HEK293 (cell line): ENCODE data around the gene TAF1B.

Experiments used
- CTCF ChIA-PET: fragments of 350-600 bp; formaldehyde crosslinking; extraction: SDS; loops from one replicate; lab custom pipeline; 2021; ENCODE audit warnings: antibody characterized with exemption; lab: Yijun Ruan, JAX
- POLR2A ChIA-PET: fragments of 300-600 bp; formaldehyde crosslinking; extraction: SDS; loops from one replicate; lab custom pipeline; 2020; ENCODE audit warnings: antibody characterized with exemption, inconsistent platforms; lab: Yijun Ruan, JAX
- H3K27ac ChIP-seq: fragments of 200-500 bp; sonication (Bioruptor generic); 2 replicates; pipeline ENCODE4 v1.5.1; 2014; ENCODE audit warnings: low read depth, low read length, control low read depth, inconsistent platforms; ENCODE audit errors: extremely low read depth
- H3K36me3 ChIP-seq, 2 experiments: fragments of 200-500 bp in 1 of 2; sonication (Bioruptor generic) in 1 of 2; 1 replicate in 1 of 2; 2 replicates in 1 of 2; pipeline ENCODE4 v1.5.1; 2014 to 2017; ENCODE audit warnings: inconsistent platforms in 2 of 2, low read length in 2 of 2; ENCODE audit not compliant: control insufficient read depth in 2 of 2, insufficient read depth in 1 of 2
- H3K4me1 ChIP-seq: fragments of 200-500 bp; sonication (Bioruptor generic); 2 replicates; pipeline ENCODE4 v1.5.1; 2014; ENCODE audit warnings: mild to moderate bottlenecking, low read length, inconsistent platforms; ENCODE audit not compliant: control insufficient read depth, insufficient read depth
- H3K4me3 ChIP-seq: 2 replicates; pipeline ENCODE4 v1.5.1; 2011; ENCODE audit warnings: low read depth, mild to moderate bottlenecking, control low read depth, low read length, moderate library complexity
- H3K9me3 ChIP-seq: fragments of 200-500 bp; sonication (Bioruptor generic); 2 replicates; pipeline ENCODE4 v1.5.1; 2014; ENCODE audit warnings: low read depth, low read length, inconsistent platforms; ENCODE audit not compliant: control insufficient read depth, insufficient read depth
- GFI1B ChIP-seq: fragments of 450-650 bp; formaldehyde crosslinking; IDR thresholded peaks from 2 replicates; pipeline ENCODE4 v1.5.1; 2016; ENCODE audit warnings: missing biosample characterization, missing genetic modification characterization
- GLI4 ChIP-seq: fragments of 450-650 bp; formaldehyde crosslinking; IDR thresholded peaks from 2 replicates; pipeline ENCODE4 v1.5.1; 2016; ENCODE audit warnings: missing biosample characterization, missing genetic modification characterization
- GLIS2 ChIP-seq: fragments of 450-650 bp; formaldehyde crosslinking; IDR thresholded peaks from 2 replicates; pipeline ENCODE4 v1.5.1; 2016; ENCODE audit warnings: missing biosample characterization, missing genetic modification characterization
- INSM2 ChIP-seq: fragments of 450-650 bp; formaldehyde crosslinking; IDR thresholded peaks from 2 replicates; pipeline ENCODE4 v1.5.1; 2016; ENCODE audit warnings: missing biosample characterization, missing genetic modification characterization
- KLF8 ChIP-seq: fragments of 450-650 bp; formaldehyde crosslinking; IDR thresholded peaks from 2 replicates; pipeline ENCODE4 v1.5.1; 2016; ENCODE audit warnings: missing biosample characterization, missing genetic modification characterization
- KLF9 ChIP-seq: fragments of 450-650 bp; formaldehyde crosslinking; IDR thresholded peaks from 2 replicates; pipeline ENCODE4 v1.5.1; 2016; ENCODE audit warnings: missing biosample characterization, missing genetic modification characterization, low read depth
- SCRT2 ChIP-seq: fragments of 450-650 bp; formaldehyde crosslinking; IDR thresholded peaks from 2 replicates; pipeline ENCODE4 v1.5.1; 2016; ENCODE audit warnings: missing biosample characterization, missing genetic modification characterization
- SETDB1 ChIP-seq: IDR thresholded peaks from one replicate; pipeline ENCODE4 v1.6.1; 2017; ENCODE audit warnings: mild to moderate bottlenecking, low read length, moderate library complexity, mixed read lengths; ENCODE audit not compliant: insufficient read length
- TCF7L2 ChIP-seq: IDR thresholded peaks from 2 replicates; pipeline ENCODE4 v1.6.1; 2011; ENCODE audit warnings: low read depth, mild to moderate bottlenecking, inconsistent platforms, low read length, moderate library complexity, borderline replicate concordance
- YY1 ChIP-seq: fragments of 450-650 bp; formaldehyde crosslinking; IDR thresholded peaks from 2 replicates; pipeline ENCODE4 v1.5.1; 2018; ENCODE audit warnings: missing biosample characterization, missing genetic modification characterization
- ZBTB21 ChIP-seq: fragments of 450-650 bp; formaldehyde crosslinking; IDR thresholded peaks from 2 replicates; pipeline ENCODE4 v1.5.1; 2017; ENCODE audit warnings: missing biosample characterization, missing genetic modification characterization
- ZBTB48 ChIP-seq: fragments of 450-650 bp; formaldehyde crosslinking; IDR thresholded peaks from 2 replicates; pipeline ENCODE4 v1.5.1; 2016; ENCODE audit warnings: missing biosample characterization, missing genetic modification characterization
- ZBTB49 ChIP-seq: fragments of 450-650 bp; formaldehyde crosslinking; IDR thresholded peaks from 2 replicates; pipeline ENCODE4 v1.5.1; 2016; ENCODE audit warnings: missing biosample characterization, missing genetic modification characterization, low read depth
- ZBTB7A ChIP-seq: fragments of 450-650 bp; formaldehyde crosslinking; IDR thresholded peaks from 2 replicates; pipeline ENCODE4 v1.5.1; 2016; ENCODE audit warnings: low read depth, missing biosample characterization, missing genetic modification characterization
- ZEB2 ChIP-seq: fragments of 450-650 bp; formaldehyde crosslinking; IDR thresholded peaks from 2 replicates; pipeline ENCODE4 v1.5.1; 2016; ENCODE audit warnings: missing biosample characterization, missing genetic modification characterization
- ZNF112 ChIP-seq: fragments of 450-650 bp; formaldehyde crosslinking; IDR thresholded peaks from 2 replicates; pipeline ENCODE4 v1.5.0; 2017; ENCODE audit warnings: missing biosample characterization, missing genetic modification characterization
- ZNF140 ChIP-seq: fragments of 450-650 bp; formaldehyde crosslinking; IDR thresholded peaks from 2 replicates; pipeline ENCODE4 v1.5.1; 2016; ENCODE audit warnings: missing biosample characterization, missing genetic modification characterization
- ZNF169 ChIP-seq: fragments of 450-650 bp; formaldehyde crosslinking; IDR thresholded peaks from 2 replicates; pipeline ENCODE4 v1.5.1; 2016; ENCODE audit warnings: missing biosample characterization, missing genetic modification characterization
- ZNF184 ChIP-seq: fragments of 450-650 bp; IDR thresholded peaks from 2 replicates; pipeline ENCODE4 v1.5.1; 2018; ENCODE audit warnings: missing biosample characterization, mild to moderate bottlenecking, missing genetic modification characterization
- ZNF248 ChIP-seq: fragments of 450-650 bp; formaldehyde crosslinking; IDR thresholded peaks from 2 replicates; pipeline ENCODE4 v1.5.1; 2017; ENCODE audit warnings: missing biosample characterization, missing genetic modification characterization
- ZNF26 ChIP-seq: fragments of 450-650 bp; formaldehyde crosslinking; IDR thresholded peaks from 2 replicates; pipeline ENCODE4 v1.5.1; 2016; ENCODE audit warnings: missing biosample characterization, missing genetic modification characterization
- ZNF302 ChIP-seq: fragments of 450-650 bp; formaldehyde crosslinking; IDR thresholded peaks from 2 replicates; pipeline ENCODE4 v1.5.1; 2016; ENCODE audit warnings: missing biosample characterization, missing genetic modification characterization, low read depth
- ZNF366 ChIP-seq: fragments of 450-650 bp; formaldehyde crosslinking; conservative IDR thresholded peaks from 2 replicates; pipeline ENCODE4 v1.5.1; 2016; ENCODE audit warnings: missing biosample characterization, missing genetic modification characterization
- ZNF423 ChIP-seq: fragments of 450-650 bp; formaldehyde crosslinking; IDR thresholded peaks from 2 replicates; pipeline ENCODE4 v1.5.1; 2016; ENCODE audit warnings: missing biosample characterization, missing genetic modification characterization
- ZNF433 ChIP-seq: fragments of 450-650 bp; formaldehyde crosslinking; IDR thresholded peaks from 2 replicates; pipeline ENCODE4 v1.5.1; 2016; ENCODE audit warnings: missing biosample characterization, missing genetic modification characterization, low read depth
- ZNF501 ChIP-seq: fragments of 450-650 bp; formaldehyde crosslinking; IDR thresholded peaks from 2 replicates; pipeline ENCODE4 v1.5.1; 2016; ENCODE audit warnings: missing biosample characterization, missing genetic modification characterization
- ZNF555 ChIP-seq: fragments of 450-650 bp; formaldehyde crosslinking; conservative IDR thresholded peaks from 2 replicates; pipeline ENCODE4 v1.5.1; 2017; ENCODE audit warnings: missing biosample characterization, mild to moderate bottlenecking, missing genetic modification characterization, inconsistent platforms
- ZNF624 ChIP-seq: fragments of 450-650 bp; formaldehyde crosslinking; IDR thresholded peaks from 2 replicates; pipeline ENCODE4 v1.5.1; 2017; ENCODE audit warnings: missing biosample characterization, missing genetic modification characterization
- ZNF707 ChIP-seq: fragments of 450-650 bp; formaldehyde crosslinking; IDR thresholded peaks from 2 replicates; pipeline ENCODE4 v1.5.1; 2016; ENCODE audit warnings: missing biosample characterization, missing genetic modification characterization
- ZNF76 ChIP-seq: fragments of 450-650 bp; formaldehyde crosslinking; IDR thresholded peaks from 2 replicates; pipeline ENCODE4; 2016; ENCODE audit warnings: low read depth, missing biosample characterization, missing genetic modification characterization, borderline replicate concordance
- ZNF785 ChIP-seq: fragments of 450-650 bp; formaldehyde crosslinking; IDR thresholded peaks from 2 replicates; pipeline ENCODE4 v1.5.1; 2016; ENCODE audit warnings: missing biosample characterization, missing genetic modification characterization
- ZNF791 ChIP-seq: fragments of 450-650 bp; formaldehyde crosslinking; IDR thresholded peaks from 2 replicates; pipeline ENCODE4 v1.5.1; 2016; ENCODE audit warnings: missing biosample characterization, missing genetic modification characterization
- ZSCAN30 ChIP-seq: fragments of 450-650 bp; IDR thresholded peaks from 2 replicates; pipeline ENCODE4 v1.5.1; 2018; ENCODE audit warnings: missing biosample characterization, mild to moderate bottlenecking, missing genetic modification characterization, moderate library complexity

TAF1B gene

GRCh38 chr2:9837451-9837850 lies 5.8 kb upstream of the TAF1B start:
- no peaks in the 10 kb centered on the region for H3K9me3 ChIP-seq
- ChIA-PET POLR2A (interaction anchor here (0.7 kb wide), 1 partner anchor 856 kb away, joined by 3 read pairs; no protein-coding TSS in a partner anchor), CTCF (interaction anchor here (1.6 kb wide), 1 partner anchor 23 kb away, joined by 8 read pairs; no protein-coding TSS in a partner anchor)
- no peaks in the 10 kb centered on the region for H3K36me3 ChIP-seq
- no peak overlapping the region for H3K27ac ChIP-seq
- no peaks in the 10 kb centered on the region for H3K4me1 ChIP-seq
- H3K4me3 ChIP-seq: no peak overlapping the region
- TF ChIP-seq ZNF501: no peak
- TF ChIP-seq KLF9 (tag by site-specific recombination): no peak
- TF ChIP-seq ZSCAN30 (tag by site-specific recombination): no peak
- no peak for TF ChIP-seq ZBTB7A (tag by site-specific recombination)
- TF ChIP-seq GLI4 (tag by site-specific recombination): no peak
- TF ChIP-seq ZNF785 (tag by site-specific recombination): no peak
- no peak for TF ChIP-seq ZNF26 (tag by site-specific recombination)
- TF ChIP-seq ZNF140: no peak
- TF ChIP-seq TCF7L2: no peak
- TF ChIP-seq ZEB2 (tag by site-specific recombination): no peak
- no peak for TF ChIP-seq ZNF248 (tag by site-specific recombination)
- no peak for TF ChIP-seq INSM2 (tag by site-specific recombination)
- no peak for TF ChIP-seq ZNF555 (tag by site-specific recombination)
- no peak for TF ChIP-seq SCRT2 (tag by site-specific recombination)
- TF ChIP-seq ZNF707 (tag by site-specific recombination): no peak
- TF ChIP-seq GLIS2: no peak

DNA sequence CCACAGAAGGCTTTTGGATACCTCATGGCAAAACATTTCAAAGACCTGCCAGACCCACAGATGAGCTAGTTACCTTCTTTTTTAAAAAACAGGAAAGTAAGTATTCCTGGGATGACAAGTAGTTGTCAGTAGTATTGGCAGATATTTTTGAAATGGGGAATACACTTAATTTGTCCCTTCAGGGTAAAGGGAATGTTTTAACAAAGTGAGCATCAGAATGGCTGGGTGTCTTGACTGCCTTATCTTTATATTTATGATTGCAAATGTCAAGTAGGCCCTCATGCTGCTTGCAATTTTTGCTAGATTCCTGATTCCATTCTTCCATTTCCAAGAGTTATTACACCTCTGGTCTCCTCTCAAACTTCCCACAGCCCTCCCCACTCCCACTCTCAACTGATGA lies 4.9 kb upstream of the TAF1B start:
- TF ChIP-seq ZBTB49 (tag by site-specific recombination) (no peak), ZNF624 (tag by site-specific recombination) (no peak), ZNF423 (no peak), GFI1B (tag by site-specific recombination) (no peak), ZNF112 (no peak), YY1 (tag by site-specific recombination) (no peak), ZNF169 (tag by site-specific recombination) (no peak), KLF8 (tag by site-specific recombination) (no peak), ZBTB7A (tag by site-specific recombination) (no peak), SETDB1 (no peak), ZNF76 (tag by site-specific recombination) (no peak), ZNF791 (tag by site-specific recombination) (no peak), ZNF366 (tag by site-specific recombination) (no peak), ZNF302 (no peak), ZNF433 (tag by site-specific recombination) (no peak), ZNF184 (tag by site-specific recombination) (no peak), ZBTB21 (no peak), ZBTB48 (tag by site-specific recombination) (no peak)
- H3K27ac ChIP-seq: no peak overlapping the region
- ChIA-PET POLR2A (interaction anchor here (0.7 kb wide), 1 partner anchor 1498 kb away, joined by 3 read pairs; no protein-coding TSS in a partner anchor), CTCF (no interaction called here)
- no peaks in the 10 kb centered on the region for H3K9me3 ChIP-seq
- H3K4me1 ChIP-seq: no peaks in the 10 kb centered on the region
- H3K36me3 ChIP-seq: no peaks in the 10 kb centered on the region
- no peak overlapping the region for H3K4me3 ChIP-seq
